Chondrocyte (in vitro differentiated cells): ENCODE results near the gene COX19. TPM values are rescaled to one million over a fixed set of nuclear protein-coding genes. Genes with fewer than 3 reads are reported as not detected.

Experiments used
- DNase-seq: peaks from one replicate; pipeline ENCODE4 v3.0.0; 2021; ENCODE audit warnings: mixed read lengths, low spot score
- H3K27ac Mint-ChIP-seq: one replicate; pipeline ENCODE4 v1.8.0; 2021; ENCODE audit warnings: mild to moderate bottlenecking, moderate library complexity, mixed read lengths; ENCODE audit not compliant: unreplicated experiment
- H3K27me3 Mint-ChIP-seq: 2 replicates; pipeline ENCODE4 v1.8.0; 2021; ENCODE audit warnings: low read depth, mixed read lengths
- H3K36me3 Mint-ChIP-seq: 2 replicates; pipeline ENCODE4 v1.8.0; 2021; ENCODE audit warnings: low read depth, mixed read lengths
- H3K4me1 Mint-ChIP-seq: 2 replicates; pipeline ENCODE4 v1.8.0; 2021; ENCODE audit warnings: low read depth, mild to moderate bottlenecking, mixed read lengths
- H3K4me3 Mint-ChIP-seq: one replicate; pipeline ENCODE4 v1.8.0; 2021; ENCODE audit warnings: mild to moderate bottlenecking, moderate library complexity, mixed read lengths; ENCODE audit not compliant: unreplicated experiment
- H3K9me3 Mint-ChIP-seq: 2 replicates; pipeline ENCODE4 v1.8.0; 2021; ENCODE audit warnings: low read depth, mixed read lengths
- total RNA-seq: library from RNA; stranded (reverse); gene quantifications from 3 replicates; pipeline ENCODE4 v1.2.1, GENCODE V29; 2021
- TF ChIP-seq, protein P1 (sequence below): fragments of 200-600 bp; sonication (generic); IDR thresholded peaks from 2 replicates; pipeline ENCODE4 v1.5.0; 2021; ENCODE audit warnings: antibody characterized with exemption, mild to moderate bottlenecking, moderate library complexity

The COX19 gene
- total RNA-seq, 1 donor from 2014 or later, result 9.6 TPM

DNA sequence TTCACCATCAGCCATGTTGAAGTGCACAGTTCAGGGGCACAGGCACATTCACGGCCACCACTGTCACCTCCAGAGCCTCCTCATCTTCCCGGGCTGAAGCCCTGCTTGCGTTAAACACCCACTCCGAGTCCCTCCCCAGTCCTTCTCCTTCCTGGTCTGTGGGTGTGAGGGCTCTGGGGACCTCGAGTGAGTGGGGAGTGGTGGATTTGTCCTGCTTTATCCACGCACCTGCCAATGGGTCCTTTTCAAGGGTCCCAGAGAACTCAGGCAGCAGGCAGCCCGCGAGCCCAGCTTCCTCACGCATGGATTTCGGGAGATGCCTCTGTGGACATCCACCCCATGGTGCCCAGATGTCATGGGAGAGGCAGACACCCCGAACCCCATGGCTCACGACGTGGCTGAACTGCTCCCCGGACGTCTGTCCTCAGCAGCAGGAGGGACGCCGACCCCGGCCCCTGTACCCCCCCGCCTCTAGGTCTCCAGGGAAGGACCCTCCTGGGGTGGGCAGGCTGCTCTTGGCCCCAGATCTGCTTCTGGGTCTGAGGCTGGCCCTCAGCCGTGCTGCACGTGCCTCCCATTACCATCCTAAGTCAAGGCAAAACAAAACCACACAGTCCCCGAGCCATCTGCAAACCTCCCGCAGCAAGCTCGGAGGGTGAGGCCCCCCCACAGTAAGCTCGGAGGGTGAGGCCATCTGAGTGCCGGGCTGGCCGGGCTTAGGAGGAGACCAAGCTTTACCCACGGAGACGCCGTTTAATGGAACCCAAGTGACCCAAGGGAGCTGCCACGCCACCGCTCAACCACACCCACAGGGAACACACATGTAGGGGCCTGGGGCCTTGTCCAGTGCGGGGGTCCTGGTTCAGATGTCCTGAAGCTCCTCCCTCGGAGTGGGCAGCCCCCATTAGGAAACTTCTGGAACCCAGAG lies 16.6 kb upstream of the COX19 start:
- no peaks in the 10 kb centered on the region for H3K27me3 Mint-ChIP-seq
- H3K27ac Mint-ChIP-seq, result no peak overlapping the region
- peaks cover 8% of the 10 kb centered on the region for H3K4me1 Mint-ChIP-seq
- H3K36me3 Mint-ChIP-seq, result peaks cover under 1% of the 10 kb centered on the region
- TF ChIP-seq, protein P1, sequence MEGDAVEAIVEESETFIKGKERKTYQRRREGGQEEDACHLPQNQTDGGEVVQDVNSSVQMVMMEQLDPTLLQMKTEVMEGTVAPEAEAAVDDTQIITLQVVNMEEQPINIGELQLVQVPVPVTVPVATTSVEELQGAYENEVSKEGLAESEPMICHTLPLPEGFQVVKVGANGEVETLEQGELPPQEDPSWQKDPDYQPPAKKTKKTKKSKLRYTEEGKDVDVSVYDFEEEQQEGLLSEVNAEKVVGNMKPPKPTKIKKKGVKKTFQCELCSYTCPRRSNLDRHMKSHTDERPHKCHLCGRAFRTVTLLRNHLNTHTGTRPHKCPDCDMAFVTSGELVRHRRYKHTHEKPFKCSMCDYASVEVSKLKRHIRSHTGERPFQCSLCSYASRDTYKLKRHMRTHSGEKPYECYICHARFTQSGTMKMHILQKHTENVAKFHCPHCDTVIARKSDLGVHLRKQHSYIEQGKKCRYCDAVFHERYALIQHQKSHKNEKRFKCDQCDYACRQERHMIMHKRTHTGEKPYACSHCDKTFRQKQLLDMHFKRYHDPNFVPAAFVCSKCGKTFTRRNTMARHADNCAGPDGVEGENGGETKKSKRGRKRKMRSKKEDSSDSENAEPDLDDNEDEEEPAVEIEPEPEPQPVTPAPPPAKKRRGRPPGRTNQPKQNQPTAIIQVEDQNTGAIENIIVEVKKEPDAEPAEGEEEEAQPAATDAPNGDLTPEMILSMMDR, result no peak
- no peak overlapping the region for H3K4me3 Mint-ChIP-seq
- H3K9me3 Mint-ChIP-seq, result no peaks in the 10 kb centered on the region
- DNase-seq, result no peak

DNA sequence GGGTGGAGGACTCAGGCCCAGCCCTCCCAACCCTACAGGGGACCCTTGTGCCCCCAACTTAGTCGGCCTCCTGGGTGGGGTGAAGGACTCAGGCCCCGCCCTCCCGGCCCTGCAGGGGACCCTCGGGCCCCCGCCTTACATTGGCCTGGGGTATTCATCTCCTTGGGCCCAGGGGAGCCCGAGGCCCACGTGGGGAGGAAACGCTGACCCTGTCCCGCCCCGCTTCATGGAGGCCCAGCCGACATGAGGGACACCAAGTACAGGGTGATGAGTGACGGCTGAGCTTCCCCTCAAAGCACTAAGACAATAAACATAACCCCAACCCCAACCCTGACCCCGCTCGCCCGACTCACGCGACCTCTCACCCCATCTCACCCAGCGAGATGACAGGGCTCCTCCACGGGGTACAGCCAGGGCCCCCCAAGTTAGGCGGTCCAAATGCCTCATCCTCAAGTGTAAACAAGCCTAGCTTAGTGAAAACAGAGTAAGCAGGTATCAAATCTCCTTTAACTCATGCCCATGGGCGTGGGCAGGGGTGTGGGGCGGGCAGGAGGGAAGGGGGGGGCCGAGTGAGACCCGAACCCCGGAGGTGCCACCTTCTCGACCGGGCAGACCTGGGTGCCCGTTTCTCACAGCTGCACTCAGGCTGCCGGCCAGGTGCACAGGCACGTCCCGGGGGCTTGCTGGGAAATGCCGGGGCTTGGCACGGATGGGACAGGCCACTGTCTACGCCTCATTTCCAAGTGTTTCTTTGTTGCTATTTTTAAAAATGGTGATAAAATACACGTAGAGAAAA lies 15.8 kb upstream of the COX19 start:
- Mint-ChIP-seq H3K27me3 (no peaks in the 10 kb centered on the region), H3K27ac (no peak overlapping the region), H3K4me3 (no peak overlapping the region), H3K36me3 (no peaks in the 10 kb centered on the region), H3K4me1 (peaks cover 8% of the 10 kb centered on the region), H3K9me3 (no peaks in the 10 kb centered on the region)
- no peak for DNase-seq
- TF ChIP-seq, protein P1, result no peak

DNA sequence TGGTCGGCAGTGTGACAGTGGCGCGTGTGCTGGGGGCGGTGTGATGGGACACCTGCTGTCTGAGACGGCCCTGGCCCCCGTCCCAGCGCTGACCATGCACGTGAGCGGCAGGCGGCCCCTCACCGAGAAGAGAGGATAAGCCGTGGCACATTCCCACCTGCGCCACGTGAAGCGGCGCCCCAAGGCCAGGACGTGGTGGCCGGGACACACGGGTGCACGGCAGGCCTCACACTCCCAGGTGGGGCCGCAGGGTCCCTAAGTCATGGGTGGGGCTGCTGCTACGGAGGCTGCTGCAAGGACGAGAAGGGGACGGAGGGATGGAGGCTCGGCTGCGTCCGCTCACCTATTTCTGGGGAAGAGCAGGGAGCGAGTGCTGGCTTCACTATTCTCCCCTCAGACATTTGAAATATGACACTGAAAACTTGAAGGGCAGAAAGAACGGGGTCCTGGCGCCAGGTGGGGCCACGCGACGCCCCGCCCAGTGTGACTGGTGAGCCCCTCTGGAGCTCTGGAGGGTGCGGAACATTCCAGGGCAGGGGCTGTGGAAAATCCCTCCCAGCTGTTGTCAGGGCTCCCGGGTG lies 15.1 kb upstream of the COX19 start:
- H3K4me3 Mint-ChIP-seq, result no peak overlapping the region
- no peaks in the 10 kb centered on the region for H3K36me3 Mint-ChIP-seq
- no peaks in the 10 kb centered on the region for H3K27me3 Mint-ChIP-seq
- H3K27ac Mint-ChIP-seq, result no peak overlapping the region
- H3K4me1 Mint-ChIP-seq, result peaks cover 8% of the 10 kb centered on the region
- TF ChIP-seq, protein P1, result no peak
- DNase-seq, result no peak
- H3K9me3 Mint-ChIP-seq, result no peaks in the 10 kb centered on the region

DNA sequence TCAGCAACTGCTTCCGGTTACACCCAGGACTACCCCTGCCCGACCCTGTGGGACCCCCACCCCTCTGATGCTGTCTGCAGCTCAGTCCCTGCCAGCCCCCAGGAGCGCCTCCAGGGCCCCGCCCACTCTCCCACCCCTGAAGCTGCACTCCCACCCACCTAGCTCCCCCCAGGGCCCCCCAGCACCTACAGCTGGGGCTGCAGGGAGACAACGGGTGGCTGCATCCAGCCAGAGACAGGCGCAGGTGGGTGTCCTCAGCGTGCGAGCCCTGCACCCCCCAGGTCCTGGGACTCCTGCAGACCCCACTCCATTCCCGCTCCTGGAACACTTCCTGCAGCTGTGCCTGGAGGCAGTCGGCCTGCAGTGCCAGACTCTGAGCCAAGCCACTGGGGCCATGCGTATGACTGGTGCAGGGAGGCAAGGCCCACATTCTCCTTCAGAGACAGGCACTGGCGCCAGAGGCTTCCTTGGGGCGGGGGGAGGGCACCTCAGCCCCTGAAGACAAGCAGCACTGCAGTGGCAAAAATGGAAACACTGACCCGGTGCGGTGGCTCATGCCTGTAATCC lies 13.7 kb upstream of the COX19 start:
- Mint-ChIP-seq H3K4me1 (peaks cover 8% of the 10 kb centered on the region), H3K4me3 (no peak overlapping the region), H3K27ac (no peak overlapping the region), H3K9me3 (no peaks in the 10 kb centered on the region), H3K36me3 (no peaks in the 10 kb centered on the region), H3K27me3 (no peaks in the 10 kb centered on the region)
- no peak for DNase-seq
- TF ChIP-seq, protein P1, result no peak
